T1000 (cell line): ENCODE measurements around the gene CMC4.

Experiments
- DNase-seq: peaks from one replicate; lab custom pipeline; 2025; ENCODE audit warnings: mixed read lengths; lab: John Stamatoyannopoulos, UW

CMC4 gene

DNA sequence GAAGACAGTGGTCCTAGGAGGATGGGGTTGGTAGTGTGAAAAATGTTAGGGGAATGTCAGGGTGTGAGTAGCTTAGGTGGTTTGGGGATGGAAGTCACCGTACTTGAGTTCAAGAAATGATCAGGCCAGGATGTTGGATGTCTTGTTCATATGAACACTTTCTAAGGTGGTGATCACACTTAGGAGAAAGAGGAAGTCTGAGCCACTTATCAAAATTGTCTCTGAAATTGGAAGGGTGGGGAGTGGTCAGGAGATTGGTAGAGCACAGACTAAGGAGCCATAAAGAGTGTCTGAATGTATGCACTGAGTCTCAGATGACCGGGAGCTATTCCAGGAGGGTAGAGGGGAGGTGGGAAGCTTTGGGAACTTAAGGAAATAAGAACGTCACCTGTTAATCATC, 17.3 kb downstream of the CMC4 start:
- no peak for DNase-seq

DNA sequence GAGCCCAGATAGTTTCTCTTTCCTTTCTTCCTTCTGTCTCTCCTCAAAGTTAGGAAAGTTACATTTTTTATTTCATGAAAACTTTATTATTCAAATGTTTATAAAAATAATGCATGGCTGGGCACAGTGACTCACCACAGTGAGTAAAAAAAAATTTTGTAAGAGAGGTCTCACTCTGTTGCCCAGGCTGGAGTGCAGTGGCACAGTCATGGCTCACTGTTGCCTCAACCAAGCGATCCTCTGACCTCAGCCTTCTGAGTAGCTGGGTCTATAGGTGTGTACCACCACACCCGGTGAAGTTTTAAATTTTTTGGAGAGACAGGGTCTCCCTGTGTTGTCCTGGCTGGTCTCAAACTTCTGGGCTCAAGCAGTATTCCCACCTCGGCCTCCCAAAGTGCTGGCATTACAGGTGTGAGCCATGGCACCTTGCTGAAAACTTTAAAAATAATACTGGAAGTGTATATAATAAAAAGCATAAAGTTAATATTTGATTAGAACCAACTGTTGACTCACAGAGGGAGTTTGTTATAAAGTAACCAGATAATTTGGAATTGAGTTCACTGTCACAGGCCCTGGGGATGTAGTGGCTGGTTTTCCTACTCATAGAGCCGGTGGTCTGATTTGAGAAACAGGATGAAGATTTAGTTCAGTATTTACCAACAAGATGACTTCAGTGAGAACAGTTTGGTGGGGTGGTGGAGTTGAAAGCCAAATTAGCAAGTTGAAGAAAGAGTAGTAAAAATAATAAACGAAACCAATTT, 18.0 kb downstream of the CMC4 start:
- no peak for DNase-seq

DNA sequence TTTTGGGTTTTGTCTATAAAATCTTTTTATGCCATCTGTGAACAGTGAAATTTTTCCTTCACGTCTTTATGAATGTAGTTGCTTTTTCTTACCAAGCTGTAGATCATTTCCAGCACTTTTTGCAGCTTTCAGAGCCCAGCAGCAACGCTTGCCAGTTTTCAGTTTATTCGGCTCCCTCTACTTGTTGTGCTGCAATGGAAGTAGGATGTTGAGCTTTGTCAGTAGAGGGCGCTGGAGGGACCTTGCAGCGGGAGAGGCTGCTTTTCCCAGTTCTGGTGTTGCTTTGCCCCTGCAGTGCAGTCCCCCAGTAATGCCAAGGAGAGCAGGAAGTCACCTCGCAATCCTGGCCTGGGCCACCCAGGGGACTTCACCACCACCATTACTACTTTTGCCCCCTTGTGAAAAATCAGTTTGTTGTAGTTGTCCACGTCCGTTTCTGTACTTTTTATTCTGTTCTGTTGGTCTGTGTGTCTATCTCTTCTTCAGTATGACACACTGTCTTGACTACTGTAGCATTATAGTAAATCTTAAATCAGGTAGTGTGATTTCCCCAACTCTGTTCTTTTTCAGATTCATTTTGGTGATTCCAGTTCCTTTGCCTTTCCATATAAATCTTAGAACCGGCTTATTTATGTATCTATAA, 21.8 kb downstream of the CMC4 start:
- no peak for DNase-seq

- no peak for DNase-seq
These were observed 24.0 kb downstream of the CMC4 start for GRCh38 chrX:155046811-155047528.

DNA sequence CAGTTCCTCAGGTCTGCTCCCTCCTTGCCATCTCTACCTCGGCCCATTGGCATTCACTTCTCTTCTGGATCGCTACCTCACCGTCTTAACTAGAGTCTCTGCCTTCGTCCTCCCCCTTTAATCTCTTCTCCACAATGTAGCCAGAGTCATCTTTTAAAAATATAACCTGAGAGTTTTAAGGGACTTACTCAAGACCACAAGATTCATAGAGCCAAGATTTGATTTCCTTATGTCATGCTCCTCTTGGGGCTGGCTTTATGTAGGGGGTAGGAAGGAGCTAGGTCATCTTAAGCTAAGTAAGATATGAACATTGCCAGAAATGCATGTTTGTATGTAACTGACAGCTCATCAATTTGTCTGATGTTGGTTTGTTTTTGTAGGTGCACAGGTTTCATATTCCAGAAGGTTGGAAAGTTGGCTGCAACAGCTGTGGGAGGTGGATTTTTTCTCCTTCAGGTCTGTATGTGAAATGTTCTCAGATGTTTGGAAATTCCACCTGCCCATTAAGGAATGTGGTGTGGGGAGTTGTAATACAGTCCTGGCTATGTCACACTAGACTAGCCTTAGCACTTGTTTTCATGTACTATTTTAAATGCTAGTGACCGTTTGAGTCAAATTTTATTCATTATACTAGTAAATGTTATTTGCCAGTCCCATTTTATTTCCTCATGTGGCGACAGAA, 24.7 kb downstream of the CMC4 start:
- DNase-seq = no peak

GRCh38 chrX:155035688-155036087, 35.2 kb downstream of the CMC4 start:
- DNase-seq = no peak

GRCh38 chrX:155031657-155032056, 39.3 kb downstream of the CMC4 start:
- DNase-seq = no peak

DNA sequence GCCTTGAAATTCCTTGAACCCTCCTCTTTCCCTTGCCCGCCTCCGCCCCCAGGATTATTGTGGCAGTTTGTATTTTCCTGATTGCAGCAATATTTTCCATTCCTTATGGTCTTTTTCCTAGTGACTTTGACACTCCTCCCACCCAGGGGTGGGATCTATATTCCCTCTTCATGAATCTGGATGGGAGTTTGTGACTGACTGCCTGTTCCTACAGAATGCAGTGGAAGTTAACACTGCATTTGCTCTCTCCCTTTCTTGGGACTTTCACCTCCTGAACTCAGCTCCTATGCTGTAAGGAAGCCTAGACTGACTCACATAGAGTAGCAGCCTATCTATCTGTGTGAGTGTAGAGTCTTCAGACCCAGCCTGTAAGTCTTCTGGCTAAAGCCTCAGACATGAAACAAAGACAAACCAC, 42.1 kb downstream of the CMC4 start:
- no peak for DNase-seq

DNA sequence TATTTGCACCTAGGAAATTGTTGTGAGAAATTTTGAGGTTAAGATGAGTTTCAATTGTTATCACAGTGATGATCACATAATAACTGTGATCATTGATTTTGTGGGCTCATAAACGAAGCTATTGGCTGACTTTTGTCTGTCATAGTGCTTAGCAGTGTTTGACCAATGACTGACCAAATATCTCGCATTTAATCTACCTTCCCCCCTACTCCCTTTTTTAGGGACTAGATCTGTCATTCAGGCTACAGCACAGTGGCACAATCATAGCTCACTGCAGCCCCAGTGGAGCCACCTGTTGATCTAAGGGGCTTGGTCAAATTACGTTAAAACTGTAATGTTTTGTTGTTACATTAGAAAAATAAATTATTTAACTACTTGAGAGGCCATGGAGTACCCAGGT, 42.8 kb downstream of the CMC4 start:
- no peak for DNase-seq

GRCh38 chrX:155027509-155028066, 43.3 kb downstream of the CMC4 start:
- no peak for DNase-seq

DNA sequence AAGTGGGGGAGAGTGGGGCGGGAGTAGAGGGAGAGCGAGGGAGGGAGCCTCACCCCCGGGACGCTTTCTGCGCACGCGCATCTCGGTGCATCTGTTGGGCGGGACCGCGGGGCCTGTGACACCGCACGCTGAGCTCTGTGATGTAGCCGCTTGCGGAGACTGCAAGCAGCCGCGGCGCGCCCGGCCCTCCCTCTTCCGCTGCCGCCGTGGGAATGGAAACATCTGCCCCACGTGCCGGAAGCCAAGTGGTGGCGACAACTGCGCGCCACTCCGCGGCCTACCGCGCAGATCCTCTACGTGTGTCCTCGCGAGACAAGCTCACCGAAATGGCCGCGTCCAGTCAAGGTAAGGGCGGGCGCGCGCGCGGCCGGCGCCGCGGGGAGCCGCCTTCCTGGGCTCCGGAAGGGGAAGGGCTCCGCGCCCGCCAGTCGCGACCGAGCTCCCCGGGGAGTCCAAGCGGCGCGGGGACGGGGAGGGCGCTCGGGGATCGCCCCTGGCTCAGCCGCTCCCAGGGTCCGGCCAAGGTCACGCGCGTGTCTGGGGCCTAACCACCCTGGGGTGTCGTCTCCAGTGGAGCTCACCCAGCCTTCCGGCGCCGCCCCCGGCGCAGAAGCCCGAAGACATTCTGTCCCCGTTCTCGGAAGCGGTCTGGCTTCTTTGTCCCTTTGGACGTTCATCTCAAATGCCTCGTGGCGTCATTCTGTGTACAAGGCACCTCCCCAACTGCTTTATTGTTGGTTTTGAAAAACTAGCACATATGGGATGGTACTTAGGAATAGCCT, 44.0 kb downstream of the CMC4 start, which contains the start of gene FUNDC2:
TSS of gene FUNDC2 (plus strand) at position 118 of the 782 bp plus-strand sequence. CDS start at position 213, 95 bp downstream.
- peak; percentile 77 for DNase-seq

DNA sequence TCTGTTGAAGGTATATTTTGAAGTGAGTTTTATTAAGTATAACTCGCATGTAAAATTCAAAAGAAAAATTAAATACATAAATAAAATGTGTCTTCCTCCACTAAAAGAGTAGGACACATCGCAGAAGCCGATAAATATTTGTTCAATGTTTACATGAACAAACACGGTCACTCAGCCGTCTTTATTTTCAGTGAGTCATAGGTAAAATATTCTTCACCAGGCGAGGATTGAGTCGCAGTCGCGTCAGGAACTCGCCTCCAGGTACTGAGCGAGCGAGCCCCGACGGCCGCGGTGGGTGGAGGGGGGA, 44.6 kb downstream of the CMC4 start:
- DNase-seq = no peak

DNA sequence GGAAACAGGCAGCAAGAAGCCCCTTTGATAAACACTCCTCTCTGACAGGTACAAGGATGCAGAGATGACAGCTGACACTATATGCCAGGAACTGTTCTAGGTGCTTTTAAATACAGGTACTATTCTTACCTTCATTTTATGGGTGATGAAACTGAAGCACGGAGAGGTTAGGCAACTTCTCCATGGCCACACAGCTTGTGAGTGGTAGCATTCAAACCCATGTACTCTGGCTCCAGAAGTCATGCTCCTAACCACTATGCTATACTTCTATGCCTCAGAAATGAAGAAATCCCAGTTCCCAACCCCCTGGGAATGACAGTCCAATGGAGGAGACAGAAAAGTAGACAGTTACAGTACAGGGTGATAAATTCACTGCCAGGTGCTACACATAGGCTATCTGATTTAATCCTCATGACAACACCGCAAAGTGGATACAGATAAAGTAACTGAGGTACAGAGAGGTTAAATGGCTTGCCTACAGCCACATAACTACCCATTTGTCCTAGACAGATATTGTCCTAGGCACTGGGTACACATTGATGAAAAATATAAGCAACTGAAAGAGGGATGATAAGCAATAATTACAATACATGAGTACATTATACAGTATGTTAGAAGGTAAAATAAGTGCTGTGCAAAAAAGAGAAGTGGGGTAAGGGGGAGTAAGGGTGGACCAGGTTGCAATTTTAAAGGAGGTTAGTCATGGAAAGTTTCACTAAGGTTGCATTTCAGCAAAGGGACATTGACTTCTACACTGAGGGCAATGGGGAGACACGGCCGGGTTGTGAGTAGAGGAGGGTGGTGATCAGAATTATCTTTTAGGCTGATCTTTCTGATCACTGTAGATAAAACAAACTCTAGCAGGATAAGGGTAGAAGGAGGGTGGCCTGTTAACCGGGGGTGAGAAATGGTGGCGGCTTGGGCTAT, 46.8 kb downstream of the CMC4 start:
- no peak for DNase-seq

DNA sequence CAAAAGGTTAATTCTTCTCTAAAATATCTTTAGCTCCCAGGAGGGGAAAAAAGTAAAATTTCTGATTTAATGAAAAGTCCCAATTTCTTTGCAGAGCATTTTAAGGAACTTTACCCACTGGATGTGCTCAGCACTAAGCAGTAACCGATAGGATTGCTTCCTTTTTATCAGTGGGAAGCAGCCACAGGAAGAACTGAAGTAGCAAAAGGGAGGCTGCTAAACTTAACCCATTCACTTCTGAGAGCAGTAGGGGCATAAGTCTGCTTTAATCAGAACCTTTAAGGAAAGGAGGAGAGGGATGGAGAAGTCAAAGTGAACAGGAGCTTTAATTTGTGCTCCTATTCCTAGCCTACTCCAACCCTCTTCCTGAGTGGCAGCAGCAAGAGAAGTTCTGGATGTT, 48.4 kb downstream of the CMC4 start, which contains the start of gene F8:
TSS of gene F8 (minus strand) at position 139 of the 400 bp plus-strand sequence. CDS start 171 bp downstream, outside the sequence.
- no peak for DNase-seq

- DNase-seq = no peak
These were observed 50.3 kb downstream of the CMC4 start for GRCh38 chrX:155020591-155020990.
